HFFc6 (cell line): Measurements from ENCODE around the gene NKD1. TPM values are rescaled to one million over a fixed set of nuclear protein-coding genes. Genes with fewer than 3 reads are reported as not detected.

Experiments
- DNase-seq: peaks from one replicate; pipeline ENCODE4 v3.0.0-alpha.2; 2018
- H3K27ac Mint-ChIP-seq: 2 replicates; pipeline ENCODE4 v1.8.0; 2020; ENCODE audit warnings: mild to moderate bottlenecking, mixed read lengths
- H3K27me3 Mint-ChIP-seq: 2 replicates; pipeline ENCODE4 v1.8.0; 2021; ENCODE audit warnings: mild to moderate bottlenecking, moderate library complexity, mixed read lengths; ENCODE audit not compliant: insufficient read depth
- H3K36me3 Mint-ChIP-seq: 2 replicates; pipeline ENCODE4 v1.8.0; 2021; ENCODE audit warnings: low read depth, mixed read lengths
- H3K4me1 Mint-ChIP-seq: 2 replicates; pipeline ENCODE4 v1.8.0; 2020; ENCODE audit warnings: low read depth, mixed read lengths
- H3K4me3 Mint-ChIP-seq: 2 replicates; pipeline ENCODE4 v1.8.0; 2020; ENCODE audit warnings: mild to moderate bottlenecking, moderate library complexity, mixed read lengths
- H3K9me3 Mint-ChIP-seq: 2 replicates; pipeline ENCODE4 v1.8.0; 2020; ENCODE audit warnings: mild to moderate bottlenecking, mixed read lengths
- CTCF ChIP-seq: fragments of 200-600 bp; sonication (generic); IDR thresholded peaks from 2 replicates; pipeline ENCODE4 v1.5.0; 2021; ENCODE audit warnings: antibody characterized with exemption, mild to moderate bottlenecking
- total RNA-seq, 6 experiments: library from RNA; stranded (reverse); fragmentation: NEBNext Ultra II Directional; extraction: Animal tissue kit (Norgen Biotek cat#: 25700); gene quantifications; 2 replicates in 1 of 6; 3 replicates in 5 of 6; pipeline ENCODE4 v1.2.3, GENCODE V29; 2021

Gene NKD1
- total RNA-seq, 6 experiments from 2014 or later = not detected

- no peak overlapping the region for H3K27ac Mint-ChIP-seq
- peaks cover 23% of the 10 kb centered on the region for H3K27me3 Mint-ChIP-seq
Observed at GRCh38 chr16:50609049-50609448, 60.9 kb downstream of the NKD1 start.

GRCh38 chr16:50609471-50609870, 61.3 kb downstream of the NKD1 start:
- TF ChIP-seq CTCF = no peak
- Mint-ChIP-seq H3K27ac (no peak overlapping the region), H3K4me3 (no peak overlapping the region), H3K9me3 (no peaks in the 10 kb centered on the region), H3K4me1 (peaks cover 7% of the 10 kb centered on the region), H3K36me3 (no peaks in the 10 kb centered on the region), H3K27me3 (peaks cover 27% of the 10 kb centered on the region)
- DNase-seq = no peak

More at GRCh38 chr16:50609049-50609448, 60.9 kb downstream of the NKD1 start:
- Mint-ChIP-seq H3K9me3 (no peaks in the 10 kb centered on the region), H3K4me1 (peaks cover 7% of the 10 kb centered on the region), H3K36me3 (no peaks in the 10 kb centered on the region), H3K4me3 (no peak overlapping the region)
- no peak for DNase-seq
- no peak for TF ChIP-seq CTCF

GRCh38 chr16:50610331-50611262, 62.4 kb downstream of the NKD1 start:
- Mint-ChIP-seq H3K27ac (no peak overlapping the region), H3K4me1 (peaks cover 7% of the 10 kb centered on the region), H3K27me3 (peaks cover 29% of the 10 kb centered on the region), H3K4me3 (no peak overlapping the region), H3K9me3 (no peaks in the 10 kb centered on the region), H3K36me3 (no peaks in the 10 kb centered on the region)
- no peak for TF ChIP-seq CTCF
- no peak for DNase-seq

GRCh38 chr16:50611332-50611934, 63.2 kb downstream of the NKD1 start:
- peaks cover 29% of the 10 kb centered on the region for H3K27me3 Mint-ChIP-seq

More at GRCh38 chr16:50611332-50611934, 63.2 kb downstream of the NKD1 start:
- Mint-ChIP-seq H3K27ac (no peak overlapping the region), H3K4me1 (peaks cover 7% of the 10 kb centered on the region), H3K4me3 (no peak overlapping the region), H3K9me3 (no peaks in the 10 kb centered on the region), H3K36me3 (no peaks in the 10 kb centered on the region)
- TF ChIP-seq CTCF = no peak; the same call in 1 of the 2 replicates
- DNase-seq = no peak
